HepG2 (cell line): ENCODE results near the gene TNRC18. TPM values are rescaled to one million over a fixed set of nuclear protein-coding genes. Genes with fewer than 3 reads are reported as not detected.
"Not testable (repeated sequence)": the region's sequence is repeated elsewhere in the genome, so short reads cannot be mapped to it uniquely, and the experiment has no call there.

Experiments
- ATAC-seq: fragments of 200-7000 bp; cut with Tn5 transposase; 3 replicates; pipeline ENCODE4 v1.9.1; 2020; ENCODE audit warnings: mild to moderate bottlenecking, moderate library complexity
- BruUV-seq: library from RNA; stranded (reverse); fragments of 400-500 nt; replicated peaks from 2 replicates; lab custom pipeline; 2021; lab: Mats Ljungman, UMichigan
- CTCF ChIA-PET: fragments of 300-600 bp; formaldehyde crosslinking; extraction: SDS; loops from one replicate; lab custom pipeline; 2021; ENCODE audit warnings: low total read pairs, inconsistent platforms, low intra/inter-chr PET ratio; lab: Yijun Ruan, JAX
- POLR2A ChIA-PET: fragments of 350-600 bp; sonication (Branson Sonifier 250); formaldehyde crosslinking; loops from one replicate; lab custom pipeline; 2020; ENCODE audit warnings: antibody characterized with exemption, inconsistent platforms; lab: Yijun Ruan, JAX
- DNase-seq: peaks from one replicate; pipeline ENCODE4 v3.0.0-alpha.2; 2015; ENCODE audit warnings: low spot score
- FAIRE-seq: peaks from 3 replicates; lab custom pipeline; 2011; peaks lifted over from hg19 to GRCh38; lab: Jason Lieb, UNC
- H2AFZ ChIP-seq: one replicate; pipeline ENCODE4 v1.6.1; 2011; ENCODE audit warnings: low read length, inconsistent platforms
- H3K27ac ChIP-seq: fragments of 300-600 bp; 3 replicates; pipeline ENCODE4 v1.8.0; 2011; ENCODE audit warnings: mixed run types, mild to moderate bottlenecking, mixed read lengths, low read length, inconsistent platforms; ENCODE audit not compliant: insufficient read depth; ENCODE audit errors: extremely low read length
- H3K27me3 ChIP-seq, 2 experiments: fragments of 200-600 bp in 1 of 2; 2 replicates in 1 of 2; 3 replicates in 1 of 2; pipeline versions ENCODE4 v1.6.0 to v1.8.0; 2011; ENCODE audit warnings: low read length in 2 of 2, mild to moderate bottlenecking in 2 of 2, moderate library complexity in 2 of 2, inconsistent platforms in 1 of 2; ENCODE audit not compliant: insufficient read depth in 2 of 2, control insufficient read depth in 1 of 2
- H3K36me3 ChIP-seq, 2 experiments: fragments of 200-600 bp in 1 of 2; replicated peaks in 1 of 2; 2 replicates in 1 of 2; 3 replicates in 1 of 2; pipeline versions ENCODE4 v1.5.1 to v1.8.0; 2011; ENCODE audit warnings: low read length in 2 of 2, inconsistent platforms in 1 of 2; ENCODE audit not compliant: insufficient read depth in 2 of 2, control insufficient read depth in 1 of 2
- H3K4me1 ChIP-seq: 2 replicates; pipeline ENCODE4 v1.5.1; 2012; ENCODE audit warnings: low read length, inconsistent platforms; ENCODE audit not compliant: insufficient read depth
- H3K4me2 ChIP-seq: 2 replicates; pipeline ENCODE4 v1.6.0; 2011; ENCODE audit warnings: low read depth, low read length, inconsistent platforms
- H3K4me3 ChIP-seq, 3 experiments: fragments of 200-600 bp in 1 of 3; sonication (generic), shearing (Covaris generic) in 1 of 3; replicated peaks in 1 of 3; 2 replicates each; pipeline ENCODE4 v1.5.1; 2011 to 2016; ENCODE audit warnings: low read length in 3 of 3, inconsistent platforms in 2 of 3, low read depth in 2 of 3, mild to moderate bottlenecking in 2 of 3, control low read depth in 1 of 3, mixed read lengths in 1 of 3; ENCODE audit not compliant: insufficient read depth in 1 of 3
- H3K79me2 ChIP-seq: one replicate; pipeline ENCODE4 v1.6.1; 2011; ENCODE audit warnings: low read length, inconsistent platforms; ENCODE audit not compliant: insufficient read depth
- H3K9ac ChIP-seq: 2 replicates; pipeline ENCODE4 v1.6.0; 2011; ENCODE audit warnings: mild to moderate bottlenecking, low read depth, low read length, inconsistent platforms; ENCODE audit not compliant: insufficient read depth
- H3K9me3 ChIP-seq: 2 replicates; pipeline ENCODE4 v1.5.1; 2012; ENCODE audit warnings: mild to moderate bottlenecking, low read length
- H4K20me1 ChIP-seq: 2 replicates; pipeline ENCODE4 v1.6.0; 2011; ENCODE audit warnings: inconsistent platforms, mild to moderate bottlenecking, low read length, moderate library complexity; ENCODE audit not compliant: insufficient read depth
- FOXA1 ChIP-seq, 2 experiments: fragments of 450-650 bp in 1 of 2; sonication (generic) in 1 of 2; formaldehyde crosslinking in 1 of 2; IDR thresholded peaks; 2 replicates each; pipeline versions ENCODE4 v1.4.0 to v1.6.1; 2016 to 2020; ENCODE audit warnings: missing genetic modification reagents in 1 of 2
- NFE2L2 ChIP-seq: fragments of 150-350 bp; IDR thresholded peaks from 2 replicates; pipeline ENCODE4 v1.6.1; 2014; ENCODE audit warnings: low read length
- RAD21 ChIP-seq: fragments of 450-650 bp; formaldehyde crosslinking; IDR thresholded peaks from 2 replicates; pipeline ENCODE4 v1.5.0; 2020; ENCODE audit warnings: mild to moderate bottlenecking
- STAG1 ChIP-seq: sonication (generic); formaldehyde crosslinking; IDR thresholded peaks from 2 replicates; pipeline ENCODE4 v1.4.0; 2020; ENCODE audit warnings: missing genetic modification reagents
- ZBTB33 ChIP-seq: sonication (generic); formaldehyde crosslinking; IDR thresholded peaks from 2 replicates; pipeline ENCODE4 v1.4.0; 2020; ENCODE audit warnings: missing genetic modification reagents
- ZNF687 ChIP-seq: sonication (generic); formaldehyde crosslinking; IDR thresholded peaks from 2 replicates; pipeline ENCODE4 v1.5.1; 2020; ENCODE audit warnings: mild to moderate bottlenecking, missing genetic modification reagents, moderate library complexity
- WGBS: methylation state at CpG from one replicate; pipeline ENCODE4 v1.1.6; 2017; ENCODE audit warnings: low lambda C conversion rate; 5-methylcytosine and 5-hydroxymethylcytosine counted together
- in situ Hi-C: cut with HindIII; loops from 2 replicates; pipeline ENCODE4 v1.10.0; 2017; ENCODE audit warnings: low pct_unique_long_range_greater_than_20kb; ENCODE audit not compliant: extremely low pct_ligation_motif_present
- intact Hi-C: fragments of 100-400 bp; cut with micrococcal nuclease; formaldehyde crosslinking; loops from one replicate; pipeline ENCODE4 v1.10.0; 2022; ENCODE audit not compliant: unreplicated experiment
- polyA plus RNA-seq, 8 experiments: library from polyadenylated mRNA; depleted of rRNA in 3 of 8; stranded (reverse) in 7 of 8; unstranded in 1 of 8; fragments of >200 nt; fragmentation: Illumina TruSeq in 4 of 8; extraction: Trizol in 4 of 8; gene quantifications; 2 replicates each; pipeline versions ENCODE4 v1.2.1 to v1.2.3, GENCODE V29; 2011 to 2016; ENCODE audit warnings: low read depth in 4 of 8, missing spikeins in 1 of 8, mixed read lengths in 1 of 8; ENCODE audit not compliant: insufficient read depth in 1 of 8
- total RNA-seq, 5 experiments: library from RNA; depleted of rRNA; stranded (reverse); fragments of >200 nt; fragmentation: Illumina TruSeq; extraction: Trizol; gene quantifications; 2 replicates each; pipeline ENCODE4 v1.2.3, GENCODE V29; 2016; ENCODE audit warnings: low read depth in 1 of 5
- TF ChIP-seq, protein P1 (sequence below): sonication (generic); formaldehyde crosslinking; IDR thresholded peaks from 2 replicates; pipeline ENCODE4 v1.9.0; 2022; ENCODE audit warnings: missing genetic modification reagents, mild to moderate bottlenecking, borderline replicate concordance
- TF ChIP-seq, protein P2 (sequence below): fragments of 450-650 bp; IDR thresholded peaks from 2 replicates; pipeline ENCODE4 v1.6.1; 2016

The TNRC18 gene
- total and polyA plus RNA-seq, 2 of the 13 experiments (the other 11 are each of a cell fraction or from before 2014, with no cell fraction given): 11.7 to 17.4 TPM

DNA sequence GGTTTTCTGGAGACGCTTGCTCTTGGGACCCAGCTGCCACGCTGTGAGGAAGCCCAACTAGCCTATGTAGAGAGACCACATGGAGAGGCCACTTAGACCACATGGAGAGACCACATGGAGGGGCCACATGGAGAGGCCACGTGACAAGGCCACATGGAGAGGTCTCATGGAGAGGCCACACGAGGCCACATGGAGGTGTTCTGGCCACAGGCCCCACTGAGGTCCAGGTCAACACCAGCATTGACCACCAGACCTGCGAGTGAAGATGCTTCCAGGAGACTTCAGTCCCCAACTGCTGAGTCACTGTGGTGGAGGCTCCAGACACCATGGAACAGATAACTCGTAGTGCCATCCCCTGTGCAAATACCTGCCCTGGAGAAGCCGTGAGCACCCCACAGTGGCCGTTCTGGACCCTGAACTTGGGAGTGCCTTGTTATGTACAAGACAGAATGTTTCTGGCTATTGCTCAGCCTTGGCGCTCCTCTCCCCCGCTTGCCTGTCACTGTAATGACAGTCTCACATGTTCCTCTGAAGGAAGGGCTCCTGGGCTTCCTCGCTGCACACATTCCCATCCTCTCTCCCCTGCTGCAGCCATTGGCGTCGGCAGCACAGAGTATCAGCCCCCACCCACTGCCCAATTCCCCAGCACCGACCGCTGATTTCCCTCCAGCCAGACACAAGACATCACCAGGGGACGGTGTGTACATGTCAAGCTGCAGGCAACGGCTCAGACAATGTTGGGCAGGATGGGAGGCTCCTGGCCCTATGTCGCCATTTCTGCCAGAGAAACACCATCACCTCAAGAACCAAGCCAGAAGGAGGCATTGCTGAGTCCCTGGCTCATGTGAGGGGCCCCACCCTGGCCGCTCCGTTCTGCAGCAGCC is 49.0 kb upstream of the TNRC18 start (continued):
- peak; percentile 15; the same call in 1 of the 2 replicates for TF ChIP-seq ZNF687 (CRISPR knock-in tag)
- TF ChIP-seq, protein P1, sequence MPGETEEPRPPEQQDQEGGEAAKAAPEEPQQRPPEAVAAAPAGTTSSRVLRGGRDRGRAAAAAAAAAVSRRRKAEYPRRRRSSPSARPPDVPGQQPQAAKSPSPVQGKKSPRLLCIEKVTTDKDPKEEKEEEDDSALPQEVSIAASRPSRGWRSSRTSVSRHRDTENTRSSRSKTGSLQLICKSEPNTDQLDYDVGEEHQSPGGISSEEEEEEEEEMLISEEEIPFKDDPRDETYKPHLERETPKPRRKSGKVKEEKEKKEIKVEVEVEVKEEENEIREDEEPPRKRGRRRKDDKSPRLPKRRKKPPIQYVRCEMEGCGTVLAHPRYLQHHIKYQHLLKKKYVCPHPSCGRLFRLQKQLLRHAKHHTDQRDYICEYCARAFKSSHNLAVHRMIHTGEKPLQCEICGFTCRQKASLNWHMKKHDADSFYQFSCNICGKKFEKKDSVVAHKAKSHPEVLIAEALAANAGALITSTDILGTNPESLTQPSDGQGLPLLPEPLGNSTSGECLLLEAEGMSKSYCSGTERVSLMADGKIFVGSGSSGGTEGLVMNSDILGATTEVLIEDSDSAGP (CRISPR knock-in tag): no peak
- no peak for TF ChIP-seq FOXA1 (IDR thresholded peaks at IDR 0.05)
- peak; percentile 16; the same call in 1 of the 2 replicates for TF ChIP-seq FOXA1 (CRISPR knock-in tag; IDR thresholded peaks at IDR 0.05)
- peak; percentile 57 for TF ChIP-seq STAG1 (CRISPR knock-in tag)
- TF ChIP-seq NFE2L2: peak; percentile 62; the same call in 1 of the 2 replicates
- TF ChIP-seq, protein P2, sequence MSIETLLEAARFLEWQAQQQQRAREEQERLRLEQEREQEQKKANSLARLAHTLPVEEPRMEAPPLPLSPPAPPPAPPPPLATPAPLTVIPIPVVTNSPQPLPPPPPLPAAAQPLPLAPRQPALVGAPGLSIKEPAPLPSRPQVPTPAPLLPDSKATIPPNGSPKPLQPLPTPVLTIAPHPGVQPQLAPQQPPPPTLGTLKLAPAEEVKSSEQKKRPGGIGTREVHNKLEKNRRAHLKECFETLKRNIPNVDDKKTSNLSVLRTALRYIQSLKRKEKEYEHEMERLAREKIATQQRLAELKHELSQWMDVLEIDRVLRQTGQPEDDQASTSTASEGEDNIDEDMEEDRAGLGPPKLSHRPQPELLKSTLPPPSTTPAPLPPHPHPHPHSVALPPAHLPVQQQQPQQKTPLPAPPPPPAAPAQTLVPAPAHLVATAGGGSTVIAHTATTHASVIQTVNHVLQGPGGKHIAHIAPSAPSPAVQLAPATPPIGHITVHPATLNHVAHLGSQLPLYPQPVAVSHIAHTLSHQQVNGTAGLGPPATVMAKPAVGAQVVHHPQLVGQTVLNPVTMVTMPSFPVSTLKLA: peak; percentile 78
- TF ChIP-seq ZBTB33 (CRISPR knock-in tag): peak; percentile 94
- no peak for TF ChIP-seq RAD21 (CRISPR knock-in tag)

DNA sequence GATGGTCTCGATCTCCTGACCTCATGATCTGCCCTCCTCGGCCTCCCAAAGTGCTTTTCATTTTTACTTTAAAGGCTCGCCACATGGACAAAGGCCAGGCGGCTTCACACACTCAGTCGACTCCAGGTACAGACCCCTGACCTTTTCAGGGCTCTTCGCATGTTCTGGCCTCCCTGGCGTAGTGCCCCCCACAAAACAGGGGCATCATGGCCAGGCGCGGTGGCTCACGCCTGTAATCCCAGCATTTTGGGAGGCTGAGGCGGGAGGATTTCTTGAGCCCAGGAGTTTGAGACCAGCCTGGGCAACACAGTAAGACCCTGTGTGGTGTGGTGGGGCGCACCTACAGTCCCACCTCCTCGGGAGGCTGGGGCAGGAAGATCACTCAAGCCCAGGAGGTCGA is 48.0 kb upstream of the TNRC18 start:
- H3K4me3 ChIP-seq, H3K36me3 ChIP-seq, ATAC-seq, CTCF ChIA-PET, H3K9ac ChIP-seq, H4K20me1 ChIP-seq, FAIRE-seq, H3K4me1 ChIP-seq, intact Hi-C loops, BruUV-seq, POLR2A ChIA-PET, H3K27me3 ChIP-seq, H3K9me3 ChIP-seq, DNase-seq, H3K4me2 ChIP-seq, H3K27ac ChIP-seq, H2AFZ ChIP-seq, H3K79me2 ChIP-seq: not testable (repeated sequence)
- 86% methylated on average over 8 of the region's 14 CpGs for WGBS
- in situ Hi-C loops: loop anchor here (25.0 kb wide), 2 partner anchors 234 to 334 kb away; no protein-coding TSS in a partner anchor
